ENCODE data around the gene ADPRHL1. TPM values are rescaled to one million over a fixed set of nuclear protein-coding genes. Genes with fewer than 3 reads are reported as not detected.

ADPRHL1 gene
- total RNA-seq, 1 donor from 2014 or later = 484 TPM

GRCh38 chr13:113364901-113365582 lies 88.2 kb downstream of the ADPRHL1 start:
- no peaks in the 10 kb centered on the region for H3K36me3 ChIP-seq
- peaks cover 13% of the 10 kb centered on the region for H3K4me1 ChIP-seq
- intact Hi-C loops (cut with micrococcal nuclease) = no loop called here
- peak overlapping the region; percentile 48 for H3K27ac ChIP-seq (replicated peaks)
- H3K9me3 ChIP-seq (replicated peaks) = no peaks in the 10 kb centered on the region
- H3K4me3 ChIP-seq = peak overlapping the region; percentile 69
- TF ChIP-seq CTCF (IDR thresholded peaks at IDR 0.05; ENCODE audit: borderline replicate concordance) = no peak
- peaks cover 50% of the 10 kb centered on the region for H3K27me3 ChIP-seq (ENCODE audit: low read depth)
- no peak for DNase-seq

- no peak for TF ChIP-seq CTCF (IDR thresholded peaks at IDR 0.05; ENCODE audit: borderline replicate concordance)
- Histone ChIP-seq H3K27ac (replicated peaks) (peak overlapping the region; percentile 48), H3K4me3 (peak overlapping the region; percentile 69), H3K36me3 (no peaks in the 10 kb centered on the region), H3K9me3 (replicated peaks) (no peaks in the 10 kb centered on the region), H3K27me3 (ENCODE audit: low read depth) (peaks cover 56% of the 10 kb centered on the region), H3K4me1 (peaks cover 13% of the 10 kb centered on the region)
- no peak for DNase-seq
- intact Hi-C loops (cut with micrococcal nuclease) = no loop called here
Measured at GRCh38 chr13:113364311-113364889, 88.9 kb downstream of the ADPRHL1 start.

- intact Hi-C loops (cut with micrococcal nuclease) = no loop called here
- DNase-seq = no peak
- Histone ChIP-seq H3K4me3 (no peak overlapping the region), H3K27ac (replicated peaks) (no peak overlapping the region), H3K36me3 (no peaks in the 10 kb centered on the region), H3K27me3 (ENCODE audit: low read depth) (peaks cover 61% of the 10 kb centered on the region), H3K4me1 (peaks cover 13% of the 10 kb centered on the region), H3K9me3 (replicated peaks) (no peaks in the 10 kb centered on the region)
- TF ChIP-seq CTCF (IDR thresholded peaks at IDR 0.05; ENCODE audit: borderline replicate concordance) = no peak
Measured at GRCh38 chr13:113361406-113361805, 91.9 kb downstream of the ADPRHL1 start.

GRCh38 chr13:113360446-113360845 lies 92.8 kb downstream of the ADPRHL1 start:
- H3K27me3 ChIP-seq (ENCODE audit: low read depth) = peaks cover 52% of the 10 kb centered on the region
- no peaks in the 10 kb centered on the region for H3K9me3 ChIP-seq (replicated peaks)
- DNase-seq = no peak
- no peak overlapping the region for H3K27ac ChIP-seq (replicated peaks)
- intact Hi-C loops (cut with micrococcal nuclease) = no loop called here
- peaks cover 13% of the 10 kb centered on the region for H3K4me1 ChIP-seq
- no peak for TF ChIP-seq CTCF (IDR thresholded peaks at IDR 0.05; ENCODE audit: borderline replicate concordance)
- H3K4me3 ChIP-seq = no peak overlapping the region
- no peaks in the 10 kb centered on the region for H3K36me3 ChIP-seq

- no peak for TF ChIP-seq CTCF (IDR thresholded peaks at IDR 0.05; ENCODE audit: borderline replicate concordance)
- DNase-seq = no peak
- no peaks in the 10 kb centered on the region for H3K36me3 ChIP-seq
- H3K27ac ChIP-seq (replicated peaks) = no peak overlapping the region
- H3K9me3 ChIP-seq (replicated peaks) = no peaks in the 10 kb centered on the region
- intact Hi-C loops (cut with micrococcal nuclease) = no loop called here
- H3K4me3 ChIP-seq = no peak overlapping the region
- H3K4me1 ChIP-seq = peaks cover 13% of the 10 kb centered on the region
- H3K27me3 ChIP-seq (ENCODE audit: low read depth) = peaks cover 43% of the 10 kb centered on the region
Measured at GRCh38 chr13:113359571-113359970, 93.7 kb downstream of the ADPRHL1 start.
